ENCODE results near the gene DHX32. TPM values are rescaled to one million over a fixed set of nuclear protein-coding genes. Genes with fewer than 3 reads are reported as not detected.
A peak's percentile ranks its signal among the peaks of the same experiment; 100 is the strongest.

Gene DHX32
- total RNA-seq, 1 donor from 2014 or later, result 24.9 TPM

GRCh38 chr10:125816548-125816947 is 64.5 kb downstream of the DHX32 start:
- DNase-seq (ENCODE audit: low spot score in 2 of 2), result no peak
- FAIRE-seq, result no peak

- no peak for FAIRE-seq
- DNase-seq (ENCODE audit: low spot score in 2 of 2), result no peak
These were observed 65.3 kb downstream of the DHX32 start for GRCh38 chr10:125815764-125816163.

DNA sequence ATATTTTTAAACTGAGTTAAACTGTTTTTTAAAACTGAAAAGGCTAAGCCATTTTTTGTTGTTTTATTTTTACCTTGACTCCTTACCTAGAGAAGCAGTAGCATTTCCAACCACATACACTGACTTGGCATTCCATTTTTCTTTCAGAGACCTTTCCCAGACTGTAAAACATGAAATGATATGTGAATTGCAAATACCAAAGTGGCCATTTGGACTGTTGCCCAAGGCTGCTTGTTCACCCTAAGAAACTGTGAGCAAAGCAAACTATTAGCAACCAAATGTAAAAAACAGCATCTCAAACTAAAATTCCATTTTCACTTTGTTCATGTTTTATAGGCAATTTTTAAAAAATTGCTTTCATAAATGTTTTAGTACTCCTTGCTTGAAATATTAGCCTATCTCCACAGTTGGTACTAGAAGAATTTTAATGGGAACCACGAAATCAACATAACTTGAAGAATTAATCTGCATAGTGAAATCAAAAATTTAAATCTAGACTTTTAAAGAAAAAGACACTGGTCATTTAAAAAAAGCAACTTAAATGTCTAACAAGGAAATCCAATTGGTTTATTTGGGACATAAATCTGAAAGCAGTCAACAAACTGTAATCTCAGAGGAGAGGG is 68.9 kb downstream of the DHX32 start:
- FAIRE-seq (no peak), DNase-seq (ENCODE audit: low spot score in 2 of 2) (no peak)

GRCh38 chr10:125811251-125811650 is 69.8 kb downstream of the DHX32 start:
- DNase-seq (ENCODE audit: low spot score in 2 of 2) (no peak), FAIRE-seq (no peak)

- DNase-seq (ENCODE audit: low spot score in 2 of 2) (no peak), FAIRE-seq (no peak)
These were observed 73.0 kb downstream of the DHX32 start for GRCh38 chr10:125808047-125808446.

DNA sequence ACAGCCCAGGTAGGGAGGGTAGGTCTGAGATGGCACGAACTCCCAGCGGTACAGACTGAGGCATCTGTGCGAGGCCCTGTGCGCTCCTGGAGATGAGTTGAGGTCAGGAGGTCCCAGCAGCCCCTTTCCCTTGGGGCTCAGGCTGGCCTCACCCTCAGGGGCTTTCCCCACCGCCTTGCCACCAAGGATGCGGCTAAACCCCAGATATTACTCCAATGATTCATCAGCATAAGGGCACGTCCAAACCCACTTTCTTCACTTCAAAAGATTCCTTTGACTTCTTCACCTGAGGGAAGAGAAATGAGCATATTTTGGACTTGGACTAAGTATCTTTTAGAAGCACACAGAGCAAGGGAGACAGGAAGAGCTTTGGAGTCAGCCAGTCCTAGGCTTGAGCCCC is 78.4 kb downstream of the DHX32 start:
- FAIRE-seq (no peak), DNase-seq (ENCODE audit: low spot score in 2 of 2) (no peak)

GRCh38 chr10:125802131-125802530 is 79.0 kb downstream of the DHX32 start:
- FAIRE-seq (no peak), DNase-seq (ENCODE audit: low spot score in 2 of 2) (no peak)

- FAIRE-seq, result no peak
- DNase-seq (ENCODE audit: low spot score in 2 of 2), result no peak
These were observed 79.5 kb downstream of the DHX32 start for GRCh38 chr10:125801574-125801973.

- FAIRE-seq, result no peak
- DNase-seq (ENCODE audit: low spot score in 2 of 2), result no peak
These were observed 81.5 kb downstream of the DHX32 start for GRCh38 chr10:125799451-125800182.

DNA sequence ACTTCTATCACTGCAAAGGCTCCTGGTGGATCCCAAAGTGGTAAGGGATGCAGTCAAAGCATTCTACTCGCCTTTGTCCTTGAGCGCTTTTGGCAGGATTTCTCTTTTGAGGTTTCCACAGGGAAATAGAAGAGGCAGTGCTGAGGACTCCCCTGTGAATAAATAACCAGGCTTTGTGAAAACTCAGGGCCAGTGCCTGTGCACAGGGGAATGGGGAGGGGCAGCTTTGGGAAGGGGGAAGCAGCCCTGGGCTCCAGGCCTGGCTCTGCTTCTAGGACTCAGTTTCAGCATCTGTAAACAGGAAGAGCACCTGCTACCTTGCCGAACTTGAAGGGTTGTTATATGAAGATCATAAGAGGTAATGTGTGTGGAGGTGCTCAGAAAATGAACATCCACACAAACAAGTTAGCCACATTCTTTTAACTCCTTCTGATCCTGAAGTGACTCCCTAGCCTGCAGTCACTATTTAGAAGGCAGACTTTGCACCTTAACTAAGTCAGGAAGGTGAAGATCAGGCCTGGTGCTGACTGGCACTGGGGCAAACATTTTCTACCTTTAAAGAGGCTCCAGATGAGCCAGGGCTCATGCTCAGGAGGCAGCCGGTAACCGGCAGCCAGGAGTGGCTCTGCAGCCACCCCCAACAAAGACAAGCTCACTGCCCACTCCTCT is 83.0 kb downstream of the DHX32 start:
- FAIRE-seq, result no peak

GRCh38 chr10:125797424-125797823 is 83.7 kb downstream of the DHX32 start:
- no peak for FAIRE-seq
- DNase-seq (ENCODE audit: low spot score in 2 of 2), result no peak

More for the DNA sequence above, 83.0 kb downstream of the DHX32 start:
- DNase-seq (ENCODE audit: low spot score in 2 of 2), result no peak

- DNase-seq (ENCODE audit: low spot score in 2 of 2) (no peak), FAIRE-seq (no peak)
These were observed 85.4 kb downstream of the DHX32 start for GRCh38 chr10:125795637-125796190.

- no peak for FAIRE-seq
These were observed 86.0 kb downstream of the DHX32 start for GRCh38 chr10:125795128-125795527.

DNA sequence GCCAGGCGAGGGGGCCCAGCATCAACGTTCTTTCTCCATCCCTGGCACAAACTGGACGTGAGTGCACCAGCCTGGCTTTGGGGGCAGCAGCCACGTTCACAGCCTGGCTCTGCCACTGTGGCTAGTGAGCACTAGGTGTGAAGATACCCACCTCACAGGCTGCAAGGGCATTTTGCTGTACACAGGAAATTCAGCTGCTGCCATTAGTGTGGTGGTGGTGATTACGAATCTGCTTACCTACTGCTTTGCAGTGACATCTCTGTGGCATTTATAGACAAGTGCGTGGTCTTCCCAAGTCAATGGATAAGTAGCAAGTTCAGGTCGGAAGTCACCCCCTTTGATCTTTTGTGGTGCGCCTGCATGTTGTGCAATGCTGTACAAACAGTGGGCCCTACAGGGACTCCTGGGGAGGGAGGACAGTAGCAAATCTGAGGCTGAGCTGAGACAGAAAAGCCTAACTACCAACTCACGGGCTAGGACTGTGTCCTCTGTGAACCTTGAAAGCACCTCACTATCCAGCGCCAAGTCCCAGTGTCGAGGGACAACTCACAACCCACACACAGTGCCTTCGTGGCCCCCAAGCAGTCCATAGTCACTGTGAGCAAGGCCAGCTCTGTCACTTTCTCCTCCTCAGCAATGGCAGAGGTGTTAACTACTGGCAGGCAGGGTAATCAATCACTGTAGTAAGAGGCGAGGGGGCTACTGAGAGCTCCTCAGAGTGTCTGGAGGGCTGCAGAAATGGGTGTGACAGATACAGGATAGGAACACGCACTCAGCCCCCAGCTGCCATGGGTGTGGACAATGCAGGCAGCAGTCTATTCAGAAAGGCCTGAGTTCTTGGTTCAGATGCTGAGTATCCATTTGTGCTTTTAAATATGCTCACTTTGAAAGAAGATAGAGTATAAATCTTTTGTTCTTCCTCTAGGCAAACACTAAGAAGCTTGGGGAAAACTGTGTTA is 88.5 kb downstream of the DHX32 start:
- DNase-seq (ENCODE audit: low spot score in 2 of 2), result no peak
- no peak for FAIRE-seq

More at GRCh38 chr10:125795128-125795527, 86.0 kb downstream of the DHX32 start:
- peak; percentile 55 to 63 for DNase-seq (ENCODE audit: low spot score in 2 of 2)

DNA sequence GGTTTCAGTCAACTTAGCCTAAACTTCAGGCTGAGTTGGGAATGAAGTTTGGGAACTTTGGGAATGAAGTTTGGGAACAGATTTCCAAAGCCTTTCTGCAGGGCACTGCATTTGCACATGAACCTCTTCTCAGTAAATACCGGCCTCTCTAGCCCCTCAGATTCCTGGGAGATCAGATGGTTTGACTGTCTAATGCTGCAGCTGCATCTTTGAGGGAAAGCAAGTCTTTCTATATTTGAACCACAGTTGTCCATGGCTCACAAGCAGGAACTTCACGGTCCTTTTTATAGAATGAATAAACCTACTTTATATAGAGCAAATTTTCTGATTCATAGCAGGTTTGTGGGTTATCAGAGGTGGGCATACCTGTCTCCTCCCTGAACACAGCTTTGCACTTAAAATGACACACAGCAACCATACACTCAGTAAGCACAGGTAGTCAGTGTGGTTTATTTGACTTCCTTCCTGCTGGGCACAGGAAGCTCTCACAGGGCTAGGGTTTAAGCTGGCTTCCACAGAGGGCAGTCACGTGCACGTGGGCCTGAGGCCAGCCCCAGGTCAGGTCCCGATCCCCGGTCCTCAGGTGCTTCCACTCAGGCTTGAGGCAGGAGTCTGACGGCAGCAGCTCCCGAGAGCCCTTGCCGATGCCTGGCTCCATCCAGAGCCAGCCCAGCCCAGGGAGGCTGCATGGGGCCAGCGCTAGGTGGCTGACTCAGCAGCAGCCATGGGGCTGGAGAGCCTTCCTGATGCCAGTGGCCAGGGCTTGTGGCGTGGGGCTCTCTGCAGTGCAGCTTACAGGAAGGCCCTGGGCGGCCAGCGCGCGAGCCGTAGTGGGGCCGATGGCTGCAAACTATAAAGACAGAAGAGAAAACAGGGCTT is 92.7 kb downstream of the DHX32 start:
- no peak for FAIRE-seq
- no peak for DNase-seq (ENCODE audit: low spot score in 2 of 2)
